Right forelimb (tissue), 1 donor: Measurements from ENCODE around the gene CHRNA4.

ENCODE experiments used
- DNase-seq: peaks from one replicate; pipeline ENCODE4 v3.0.0-alpha.2; 2018

The CHRNA4 gene

DNA sequence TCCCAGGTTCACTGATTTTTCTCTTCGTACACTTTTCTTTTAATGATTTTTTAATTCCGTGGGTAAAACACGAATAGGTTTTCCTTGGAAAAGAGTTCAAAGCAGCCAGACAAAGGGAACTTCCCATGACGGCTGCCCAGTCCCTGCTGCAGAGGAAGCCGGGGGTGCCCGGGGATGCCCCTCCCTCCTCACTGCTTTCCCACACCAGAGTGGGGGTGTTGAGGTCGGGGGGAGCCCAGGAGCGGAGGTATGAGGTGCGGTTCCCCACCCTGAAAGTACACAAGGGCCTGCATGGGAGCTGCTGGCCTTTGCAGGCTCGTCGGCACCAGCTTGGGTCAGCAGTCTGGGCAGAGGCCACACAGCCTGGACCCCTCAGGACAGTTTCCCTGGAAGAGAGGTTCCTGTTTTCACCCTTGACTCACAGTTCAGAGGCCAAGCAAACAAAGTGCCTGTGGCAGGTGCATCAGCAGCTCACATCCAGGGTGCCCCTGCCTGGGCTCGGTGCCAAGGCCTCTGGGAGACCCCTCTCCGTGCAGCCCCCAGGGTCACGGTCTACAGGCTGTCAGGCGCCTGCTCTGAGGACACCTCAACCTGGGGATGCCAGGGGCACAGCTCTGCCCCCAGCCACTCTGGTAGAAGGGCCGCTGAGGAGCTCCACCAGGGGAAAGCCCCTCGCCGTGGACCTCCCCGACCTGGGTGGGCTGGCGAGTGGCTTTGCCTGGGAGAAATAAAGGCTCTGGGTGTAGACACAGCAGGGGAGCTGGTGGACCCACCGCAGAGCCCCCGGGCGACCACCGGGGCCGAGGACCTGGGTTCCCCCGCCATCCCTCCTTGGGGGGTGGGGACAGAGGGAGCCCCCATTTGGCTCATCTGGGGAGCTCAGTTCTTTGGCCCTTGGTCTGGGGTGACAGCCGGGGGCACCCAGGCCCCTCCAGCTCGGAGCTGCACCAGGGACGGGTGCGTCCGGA, 15.4 kb upstream of the CHRNA4 start:
- no peak for DNase-seq

DNA sequence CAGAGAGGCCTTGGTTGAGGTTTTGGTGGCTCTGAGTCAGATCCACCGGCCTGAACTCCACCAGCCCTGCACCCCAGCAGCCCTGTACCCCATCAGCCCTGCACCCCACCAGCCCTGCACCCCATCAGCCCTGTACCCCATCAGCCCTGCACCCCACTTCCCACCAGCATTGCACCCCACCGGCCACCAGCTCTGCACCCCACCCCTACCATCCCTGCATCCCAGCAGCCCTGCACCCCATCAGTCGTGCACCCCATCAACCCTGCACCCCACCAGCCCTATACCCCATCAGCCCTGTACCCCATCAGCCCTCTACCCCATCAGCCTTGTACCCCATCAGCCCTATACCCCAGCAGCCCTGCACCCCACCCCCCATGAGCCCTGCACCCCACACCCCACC, 14.3 kb upstream of the CHRNA4 start:
- DNase-seq: no peak

GRCh38 chr20:63374504-63374903, 13.4 kb upstream of the CHRNA4 start:
- DNase-seq: no peak

DNA sequence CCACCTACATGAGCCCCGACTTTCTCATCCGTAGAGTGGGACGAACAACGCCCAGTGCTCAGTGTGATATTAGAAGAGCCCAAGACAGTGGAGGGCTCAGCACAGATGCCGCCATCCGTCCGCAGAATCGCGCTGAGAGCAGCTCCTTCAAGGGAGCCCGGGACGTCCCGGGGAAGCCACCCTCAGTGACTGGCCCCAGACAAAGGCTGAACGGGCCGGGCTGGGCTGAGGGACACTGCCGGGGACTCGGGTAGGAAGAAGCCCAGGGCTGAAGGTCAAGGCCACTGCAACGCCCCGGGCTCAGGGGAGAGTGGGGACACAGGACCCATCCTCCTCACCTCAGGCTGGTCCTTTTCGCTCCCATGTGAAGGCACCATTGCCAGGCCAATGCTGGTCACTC, 12.8 kb upstream of the CHRNA4 start:
- no peak for DNase-seq

- DNase-seq: no peak
These were observed 12.1 kb upstream of the CHRNA4 start for GRCh38 chr20:63372971-63373885.

- no peak for DNase-seq
These were observed 10.2 kb upstream of the CHRNA4 start for GRCh38 chr20:63371291-63371865.

DNA sequence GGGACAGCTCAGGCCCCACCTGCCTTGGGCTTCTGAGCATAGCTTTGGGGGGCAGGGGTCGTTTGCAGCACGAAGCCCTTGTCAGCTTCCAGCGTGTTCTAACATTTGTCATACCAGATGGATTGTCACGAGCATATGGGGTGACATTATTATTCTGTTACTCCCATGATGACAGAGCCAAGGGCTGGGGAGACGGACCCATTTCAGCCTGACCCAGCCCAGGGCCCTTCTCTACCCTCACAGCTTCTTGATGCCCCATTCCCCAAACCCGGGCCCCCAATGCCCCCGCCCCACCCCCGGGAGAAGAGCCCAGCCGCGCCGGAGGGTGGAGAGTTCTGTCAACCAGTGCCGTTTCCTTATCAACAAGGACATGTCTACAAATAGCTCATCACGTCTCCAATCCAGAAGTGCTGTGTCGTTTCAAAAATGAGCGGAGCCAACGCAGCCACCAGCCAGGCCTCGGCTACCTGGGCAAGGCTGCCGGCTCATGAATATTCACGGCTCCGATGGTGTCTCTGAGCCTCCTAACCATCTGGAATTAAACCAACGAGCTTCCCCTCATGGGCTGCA, 9.6 kb upstream of the CHRNA4 start:
- DNase-seq: no peak

DNA sequence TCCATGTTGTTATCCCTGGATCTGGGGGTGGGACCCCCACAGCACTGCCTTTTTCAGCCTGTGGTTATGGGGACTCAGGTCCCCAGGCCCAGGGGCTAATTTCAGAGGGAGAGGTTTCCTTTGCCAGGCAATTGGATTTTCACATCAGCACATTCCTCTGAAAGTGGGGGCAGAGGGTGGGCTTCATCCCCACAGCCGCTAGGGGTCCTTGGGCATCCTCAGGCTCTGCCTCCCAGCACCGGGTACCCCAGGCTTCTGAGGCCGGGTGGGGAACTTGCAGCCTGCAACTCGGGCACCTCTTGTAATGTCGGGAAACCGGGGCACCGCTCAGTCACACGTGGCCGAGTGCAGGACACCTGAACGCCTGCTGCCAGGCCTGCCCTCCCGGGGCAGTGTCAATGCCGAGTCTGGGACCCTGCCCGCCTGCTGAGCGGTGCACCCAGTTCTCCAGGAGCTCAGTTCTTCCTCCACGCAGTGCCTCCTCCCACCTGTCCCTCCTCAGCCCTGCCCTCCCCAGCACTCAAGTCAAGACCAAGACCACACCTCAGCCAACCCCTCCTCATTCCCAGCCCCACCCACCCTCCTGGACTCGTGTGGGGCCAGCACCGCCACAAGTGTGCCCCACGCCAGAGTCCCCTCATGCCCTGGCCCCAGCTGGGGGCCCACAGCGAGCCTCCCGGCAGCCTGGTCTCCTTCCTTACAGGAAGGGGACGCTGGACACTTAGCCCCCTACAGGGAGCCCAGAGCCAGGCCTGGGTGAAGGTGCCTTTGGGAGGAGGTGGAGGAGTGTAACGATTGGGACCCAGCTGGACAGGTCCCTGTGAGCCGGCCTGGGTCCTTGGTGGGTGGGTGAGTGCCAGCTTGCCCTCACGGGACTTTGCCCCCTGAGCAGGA, 8.8 kb upstream of the CHRNA4 start:
- DNase-seq: no peak

DNA sequence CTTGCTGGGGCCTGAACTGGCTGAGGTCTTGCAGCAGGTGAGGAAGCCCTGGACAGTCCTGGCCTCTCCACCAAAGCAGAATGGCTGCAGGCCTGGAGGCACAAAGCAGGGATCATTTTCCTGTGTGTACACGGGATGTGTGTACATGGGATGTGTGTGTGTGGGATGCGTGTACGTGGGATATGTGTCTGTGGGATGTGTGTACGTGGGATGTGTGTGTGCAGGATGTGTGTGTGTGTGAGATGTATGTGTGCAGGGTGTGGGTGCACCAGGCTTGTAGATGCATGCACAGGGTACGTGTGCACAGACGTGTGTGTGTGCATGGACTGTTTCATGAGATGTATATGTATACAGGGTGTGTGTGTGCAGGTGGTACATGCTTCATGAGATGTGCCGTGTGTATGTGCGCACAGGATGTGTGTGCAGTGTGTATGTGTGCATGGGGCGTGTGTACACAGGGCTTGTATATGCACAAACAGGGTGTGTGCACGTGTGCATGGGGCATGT, 7.9 kb upstream of the CHRNA4 start:
- no peak for DNase-seq

GRCh38 chr20:63368151-63368550, 7.0 kb upstream of the CHRNA4 start:
- DNase-seq: no peak

GRCh38 chr20:63367446-63368055, 6.4 kb upstream of the CHRNA4 start:
- DNase-seq: no peak

- no peak for DNase-seq
These were observed 5.5 kb upstream of the CHRNA4 start for GRCh38 chr20:63366390-63367365.

DNA sequence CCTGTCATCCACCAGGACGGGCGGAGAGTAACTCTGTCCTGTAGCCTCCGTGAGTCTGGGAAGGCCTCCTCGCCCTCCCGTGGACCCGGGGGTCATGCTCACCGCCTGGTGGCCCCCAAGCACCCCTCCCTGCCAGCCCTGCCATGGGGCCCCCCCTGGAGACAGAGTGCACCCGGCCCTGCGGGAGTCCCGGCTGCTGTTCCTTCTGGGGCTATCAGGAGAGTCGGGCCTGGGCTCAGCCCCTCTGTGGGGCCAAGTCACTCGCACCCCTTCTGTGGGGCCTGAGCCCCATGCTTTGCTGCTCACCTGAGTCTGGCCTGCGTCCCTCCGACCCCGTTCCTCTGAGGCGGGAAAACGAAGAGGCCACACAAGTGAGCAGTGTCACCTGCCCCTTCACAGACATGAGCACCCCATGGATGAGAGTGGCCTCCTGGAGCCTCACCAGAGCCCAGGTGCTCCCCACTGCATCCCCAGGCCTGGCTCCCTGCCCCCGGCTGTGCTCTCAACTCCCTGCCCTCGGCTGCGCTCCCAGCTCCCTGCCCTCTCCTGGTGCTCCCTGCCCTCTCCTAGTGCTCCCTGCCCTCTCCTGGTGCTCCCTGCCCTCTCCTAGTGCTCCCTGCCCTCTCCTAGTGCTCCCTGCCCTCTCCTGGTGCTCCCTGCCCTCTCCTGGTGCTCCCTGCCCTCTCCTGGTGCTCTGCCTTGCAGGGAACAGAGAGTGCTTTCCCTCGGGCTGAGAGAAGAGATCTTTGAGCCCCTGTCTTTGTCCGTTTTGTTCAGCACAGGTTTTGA, 4.6 kb upstream of the CHRNA4 start:
- DNase-seq: no peak

GRCh38 chr20:63364801-63365585, 3.8 kb upstream of the CHRNA4 start:
- DNase-seq: no peak

GRCh38 chr20:63363981-63364561, 2.9 kb upstream of the CHRNA4 start:
- DNase-seq: no peak

- DNase-seq: no peak
These were observed 2.1 kb upstream of the CHRNA4 start for GRCh38 chr20:63363013-63363957.
